GM13976 (cell line): ENCODE measurements around the gene PPP1R13B.

ENCODE experiments used
- DNase-seq: peaks from one replicate; pipeline ENCODE4 v3.0.0; 2012; ENCODE audit warnings: low spot score
- CTCF ChIP-seq: IDR thresholded peaks from 2 replicates; pipeline ENCODE4 v1.5.1; 2012; ENCODE audit warnings: borderline replicate concordance, mild to moderate bottlenecking; ENCODE audit not compliant: insufficient read depth; ENCODE audit errors: extremely low read depth, missing control alignments, control extremely low read depth
- in situ Hi-C: fragments of 300-500 bp; cut with MboI; formaldehyde crosslinking; loops from one replicate; pipeline ENCODE4 v1.12.0; 2022; ENCODE audit warnings: low sequenced_read_pairs, mixed read lengths, inconsistent platforms; ENCODE audit not compliant: unreplicated experiment

The PPP1R13B gene

GRCh38 chr14:103763730-103764488 lies 83.5 kb downstream of the PPP1R13B start:
- TF ChIP-seq CTCF = no peak
- peak; percentile 53 for DNase-seq
- in situ Hi-C loops = no loop called here

- no peak for TF ChIP-seq CTCF
- no peak for DNase-seq
- in situ Hi-C loops = no loop called here
These were observed 84.8 kb downstream of the PPP1R13B start for GRCh38 chr14:103762541-103762940.

- in situ Hi-C loops = no loop called here
- TF ChIP-seq CTCF = no peak
These were observed 85.3 kb downstream of the PPP1R13B start for GRCh38 chr14:103762036-103762435.

GRCh38 chr14:103758059-103758776 lies 89.2 kb downstream of the PPP1R13B start:
- TF ChIP-seq CTCF = no peak
- no peak for DNase-seq
- in situ Hi-C loops = no loop called here

More at GRCh38 chr14:103762036-103762435, 85.3 kb downstream of the PPP1R13B start:
- no peak for DNase-seq

GRCh38 chr14:103755060-103755459 lies 92.3 kb downstream of the PPP1R13B start:
- no peak for TF ChIP-seq CTCF
- no peak for DNase-seq
- in situ Hi-C loops = no loop called here

- TF ChIP-seq CTCF = no peak
- DNase-seq = no peak
- in situ Hi-C loops = no loop called here
These were observed 93.6 kb downstream of the PPP1R13B start for GRCh38 chr14:103753774-103754173.
